Transverse colon (tissue), 3 donors: ENCODE results near the gene PELO.

Experiments
- EP300 ChIP-seq: sonication (generic); formaldehyde crosslinking; IDR thresholded peaks from one replicate; pipeline ENCODE4 v1.6.1; 2017; ENCODE audit warnings: antibody characterized with exemption, low read depth
- POLR2A ChIP-seq: fragments of 450-650 bp; IDR thresholded peaks from one replicate; pipeline ENCODE4 v1.6.1; 2016; ENCODE audit warnings: antibody characterized with exemption, mild to moderate bottlenecking, moderate library complexity
- TF ChIP-seq, protein P1 (sequence below), 5 experiments: fragments of 200-600 bp in 3 of 5; fragments of 450-650 bp in 2 of 5; sonication (generic) in 3 of 5; IDR thresholded peaks; 1 replicate in 2 of 5; 2 replicates in 3 of 5; pipeline ENCODE4 v1.5.1; 2016 to 2017; ENCODE audit warnings: antibody characterized with exemption in 5 of 5, inconsistent platforms in 3 of 5, mild to moderate bottlenecking in 2 of 5, moderate library complexity in 1 of 5

DNA sequence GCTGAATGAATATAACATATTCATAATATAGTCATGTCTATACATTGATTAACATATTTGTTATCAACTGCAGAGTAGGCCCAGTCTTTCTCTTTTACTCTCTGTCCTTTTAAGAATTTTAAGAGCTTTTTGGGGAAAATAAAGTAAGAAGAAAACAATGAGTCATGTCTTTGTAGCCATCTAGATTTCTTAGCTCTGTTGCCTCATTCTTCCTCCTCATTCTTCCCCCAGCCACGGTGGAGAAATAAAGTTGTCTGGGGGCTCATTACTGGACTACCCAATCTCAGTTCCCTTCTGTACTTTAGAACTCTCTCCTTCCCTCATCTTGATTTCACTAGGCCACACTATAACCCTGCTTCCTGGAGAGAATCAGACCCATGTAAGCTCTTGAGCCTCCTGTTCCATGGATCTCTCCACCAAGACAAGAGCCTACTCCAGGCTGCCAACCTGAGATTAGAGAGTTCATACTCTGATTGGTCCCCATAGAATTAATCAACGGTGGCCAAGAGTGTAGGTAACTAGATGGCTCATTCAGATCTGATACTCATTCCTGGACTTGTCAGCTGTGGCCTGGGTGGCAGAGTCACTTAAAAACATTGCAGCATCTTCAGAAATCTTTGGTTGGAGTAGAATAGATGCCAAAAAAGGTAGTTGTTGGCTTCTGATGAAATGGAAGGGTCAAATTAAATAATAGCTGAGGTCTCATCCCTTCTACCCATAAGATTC lies 44.2 kb downstream of the PELO start:
- TF ChIP-seq POLR2A (no peak), EP300 (no peak)
- TF ChIP-seq, protein P1, sequence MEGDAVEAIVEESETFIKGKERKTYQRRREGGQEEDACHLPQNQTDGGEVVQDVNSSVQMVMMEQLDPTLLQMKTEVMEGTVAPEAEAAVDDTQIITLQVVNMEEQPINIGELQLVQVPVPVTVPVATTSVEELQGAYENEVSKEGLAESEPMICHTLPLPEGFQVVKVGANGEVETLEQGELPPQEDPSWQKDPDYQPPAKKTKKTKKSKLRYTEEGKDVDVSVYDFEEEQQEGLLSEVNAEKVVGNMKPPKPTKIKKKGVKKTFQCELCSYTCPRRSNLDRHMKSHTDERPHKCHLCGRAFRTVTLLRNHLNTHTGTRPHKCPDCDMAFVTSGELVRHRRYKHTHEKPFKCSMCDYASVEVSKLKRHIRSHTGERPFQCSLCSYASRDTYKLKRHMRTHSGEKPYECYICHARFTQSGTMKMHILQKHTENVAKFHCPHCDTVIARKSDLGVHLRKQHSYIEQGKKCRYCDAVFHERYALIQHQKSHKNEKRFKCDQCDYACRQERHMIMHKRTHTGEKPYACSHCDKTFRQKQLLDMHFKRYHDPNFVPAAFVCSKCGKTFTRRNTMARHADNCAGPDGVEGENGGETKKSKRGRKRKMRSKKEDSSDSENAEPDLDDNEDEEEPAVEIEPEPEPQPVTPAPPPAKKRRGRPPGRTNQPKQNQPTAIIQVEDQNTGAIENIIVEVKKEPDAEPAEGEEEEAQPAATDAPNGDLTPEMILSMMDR (IDR thresholded peaks at IDR 0.05) = no peak
